Esophagus squamous epithelium (tissue), 5 donors: ENCODE measurements around the gene CAMTA1. TPM values are rescaled to one million over a fixed set of nuclear protein-coding genes. Genes with fewer than 3 reads are reported as not detected.
"Not testable (repeated sequence)": the region's sequence is repeated elsewhere in the genome, so short reads cannot be mapped to it uniquely, and the experiment has no call there.

ENCODE experiments used
- DNase-seq: peaks from one replicate; lab custom pipeline; 2025; lab: John Stamatoyannopoulos, UW
- H3K27ac ChIP-seq, 4 donors: fragments of 200-600 bp; sonication (generic); one replicate each; pipeline ENCODE4 v1.5.1; 2016 to 2019; ENCODE audit warnings: mild to moderate bottlenecking in 1 of 4
- H3K27me3 ChIP-seq, 4 donors: fragments of 200-600 bp; sonication (generic); 1 replicate in 3 of 4; 2 replicates in 1 of 4; pipeline versions ENCODE4 v1.5.1 to v1.6.0; 2017 to 2021; ENCODE audit warnings: antibody characterized with exemption in 1 of 4
- H3K36me3 ChIP-seq, 3 donors: fragments of 200-600 bp; sonication (generic); one replicate each; pipeline ENCODE4 v1.5.1; 2016 to 2019
- H3K4me1 ChIP-seq, 3 donors: fragments of 200-600 bp; sonication (generic); one replicate each; pipeline ENCODE4 v1.5.1; 2017 to 2019
- H3K4me3 ChIP-seq, 4 donors: fragments of 200-600 bp; sonication (generic); 1 replicate in 3 of 4; 2 replicates in 1 of 4; pipeline ENCODE4 v1.5.1; 2016 to 2019; ENCODE audit warnings: mild to moderate bottlenecking in 2 of 4, moderate library complexity in 1 of 4
- H3K9me3 ChIP-seq, 3 donors: fragments of 200-600 bp; sonication (generic); one replicate each; pipeline ENCODE4 v1.5.1; 2016 to 2019
- POLR2A ChIP-seq, 4 donors: fragments of 450-650 bp; IDR thresholded peaks; one replicate each; pipeline ENCODE4 v1.6.1; 2017; ENCODE audit warnings: antibody characterized with exemption in 4 of 4, mild to moderate bottlenecking in 4 of 4, moderate library complexity in 3 of 4
- WGBS, 2 donors: methylation state at CpG; one replicate each; pipeline ENCODE4 v1.1.5; 2018; 5-methylcytosine and 5-hydroxymethylcytosine counted together
- intact Hi-C: fragments of 100-400 bp; cut with DNase I; formaldehyde crosslinking; loops from one replicate; pipeline ENCODE4 v1.15.0; 2022
- total RNA-seq, 4 donors: library from RNA; depleted of rRNA; stranded (reverse); fragments of >200 nt; gene quantifications; one replicate each; pipeline ENCODE4 v1.1.0, GENCODE V29; 2016
- TF ChIP-seq, protein P1 (sequence below), 6 experiments: fragments of 450-650 bp in 4 of 6; fragments of 200-600 bp in 2 of 6; sonication (generic) in 2 of 6; IDR thresholded peaks; one replicate each; pipeline ENCODE4 v1.5.1; 2016 to 2019; ENCODE audit warnings: antibody characterized with exemption in 6 of 6, mild to moderate bottlenecking in 4 of 6, moderate library complexity in 4 of 6
- donor health status: DM: yes; HTN: yes; CAD: no.

Gene CAMTA1
- total RNA-seq, 4 donors from 2014 or later: 31.3 to 77.4 (median 45.9) TPM

DNA sequence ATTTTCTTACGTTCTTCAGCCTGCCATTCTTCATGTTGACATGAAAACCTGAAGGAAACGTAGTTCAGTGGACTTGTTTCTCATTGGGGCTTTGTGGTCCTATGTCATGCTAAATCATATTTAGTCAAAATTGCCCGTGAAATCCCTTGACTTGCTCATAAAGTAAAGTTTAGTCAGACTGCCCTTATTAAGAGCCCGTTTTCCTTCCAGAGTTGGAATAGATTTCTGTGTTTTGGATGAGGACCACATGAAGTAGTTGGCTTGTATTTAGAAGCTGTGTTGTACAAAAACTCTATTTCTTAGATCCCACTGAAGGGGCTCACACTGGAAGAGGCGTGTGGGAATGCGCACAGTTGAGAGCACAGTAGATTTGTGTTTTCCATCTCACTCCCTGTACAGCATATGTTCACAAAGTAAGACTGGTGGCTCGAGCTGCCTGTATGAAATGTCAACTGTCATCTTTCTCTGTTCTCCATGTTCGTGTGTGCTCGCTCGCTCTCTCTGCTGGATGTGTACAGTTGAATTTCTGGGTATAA is 42.4 kb downstream of the CAMTA1 start:
- TF ChIP-seq POLR2A (IDR thresholded peaks at IDR 0.05): no peak
- TF ChIP-seq, protein P1, sequence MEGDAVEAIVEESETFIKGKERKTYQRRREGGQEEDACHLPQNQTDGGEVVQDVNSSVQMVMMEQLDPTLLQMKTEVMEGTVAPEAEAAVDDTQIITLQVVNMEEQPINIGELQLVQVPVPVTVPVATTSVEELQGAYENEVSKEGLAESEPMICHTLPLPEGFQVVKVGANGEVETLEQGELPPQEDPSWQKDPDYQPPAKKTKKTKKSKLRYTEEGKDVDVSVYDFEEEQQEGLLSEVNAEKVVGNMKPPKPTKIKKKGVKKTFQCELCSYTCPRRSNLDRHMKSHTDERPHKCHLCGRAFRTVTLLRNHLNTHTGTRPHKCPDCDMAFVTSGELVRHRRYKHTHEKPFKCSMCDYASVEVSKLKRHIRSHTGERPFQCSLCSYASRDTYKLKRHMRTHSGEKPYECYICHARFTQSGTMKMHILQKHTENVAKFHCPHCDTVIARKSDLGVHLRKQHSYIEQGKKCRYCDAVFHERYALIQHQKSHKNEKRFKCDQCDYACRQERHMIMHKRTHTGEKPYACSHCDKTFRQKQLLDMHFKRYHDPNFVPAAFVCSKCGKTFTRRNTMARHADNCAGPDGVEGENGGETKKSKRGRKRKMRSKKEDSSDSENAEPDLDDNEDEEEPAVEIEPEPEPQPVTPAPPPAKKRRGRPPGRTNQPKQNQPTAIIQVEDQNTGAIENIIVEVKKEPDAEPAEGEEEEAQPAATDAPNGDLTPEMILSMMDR (IDR thresholded peaks at IDR 0.05): no peak
- peaks cover 0 to 32% (median 13%) of the 10 kb centered on the region in 3 donors for H3K4me1 ChIP-seq

DNA sequence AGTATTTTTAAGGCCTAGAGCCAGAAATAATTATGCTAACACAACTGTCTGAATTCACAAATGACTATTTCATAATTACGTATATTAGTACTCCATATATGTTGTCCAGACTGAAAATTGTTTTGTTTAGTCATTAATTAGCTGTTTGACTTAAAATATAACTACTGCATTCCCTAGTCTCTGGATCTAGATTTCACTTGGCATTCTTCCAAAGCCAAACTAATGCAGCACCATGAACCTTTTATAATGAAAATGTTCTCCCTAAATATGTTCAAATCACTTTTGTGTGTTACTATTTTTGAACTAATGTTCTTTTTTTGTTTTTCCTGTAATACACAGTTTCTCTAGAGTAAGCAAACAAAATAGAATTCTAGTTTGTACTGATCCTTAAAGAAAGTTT is 46.1 kb downstream of the CAMTA1 start:
- peaks cover 0 to 18% (median 8%) of the 10 kb centered on the region in 3 donors for H3K4me1 ChIP-seq
- no peak for DNase-seq
- TF ChIP-seq POLR2A (IDR thresholded peaks at IDR 0.05): no peak
- TF ChIP-seq, protein P1 (IDR thresholded peaks at IDR 0.05): no peak
- H3K27ac ChIP-seq: no peak overlapping the region
- no peaks in the 10 kb centered on the region for H3K9me3 ChIP-seq
- intact Hi-C loops: no loop called here
- no peak overlapping the region for H3K4me3 ChIP-seq
- 85 to 93% methylated on average over 1 of the region's 1 CpG for WGBS, 2 donors
- H3K27me3 ChIP-seq: no peaks in the 10 kb centered on the region
- H3K36me3 ChIP-seq: no peaks in the 10 kb centered on the region

More for the DNA sequence above, 42.4 kb downstream of the CAMTA1 start:
- Histone ChIP-seq H3K27ac (no peak overlapping the region), H3K36me3 (peaks cover 0 to 10% (median 0%) of the 10 kb centered on the region in 3 donors), H3K9me3 (no peaks in the 10 kb centered on the region), H3K27me3 (no peaks in the 10 kb centered on the region), H3K4me3 (no peak overlapping the region)
- intact Hi-C loops: no loop called here
- DNase-seq: no peak
- WGBS, 2 donors: 84 to 85% methylated on average over 10 of the region's 10 CpGs

DNA sequence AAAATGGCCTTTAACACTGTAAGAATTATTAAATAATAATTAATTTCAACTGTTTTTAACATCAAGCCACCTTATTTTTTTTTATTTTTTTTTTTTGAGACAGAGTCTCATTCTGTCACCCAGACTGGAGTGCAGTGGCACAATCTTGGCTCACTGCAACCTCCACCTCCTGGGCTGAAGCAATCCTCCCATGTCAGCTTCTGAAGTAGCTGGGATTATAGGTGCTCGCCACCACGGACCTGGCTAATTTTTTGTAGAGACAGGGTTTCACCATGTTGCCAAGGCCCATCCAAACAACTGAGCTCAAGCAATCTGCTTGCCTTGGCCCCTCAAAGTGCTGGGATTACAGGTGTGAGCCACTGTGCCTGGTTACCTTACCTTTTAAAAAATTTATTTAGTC is 46.8 kb downstream of the CAMTA1 start:
- H3K4me3 ChIP-seq, H3K36me3 ChIP-seq, intact Hi-C loops, H3K27ac ChIP-seq, DNase-seq, H3K9me3 ChIP-seq, H3K27me3 ChIP-seq: not testable (repeated sequence)
- WGBS, 2 donors: 46 to 78% methylated on average over 2 of the region's 2 CpGs
- peaks cover 0 to 18% (median 8%) of the 10 kb centered on the region in 3 donors for H3K4me1 ChIP-seq

DNA sequence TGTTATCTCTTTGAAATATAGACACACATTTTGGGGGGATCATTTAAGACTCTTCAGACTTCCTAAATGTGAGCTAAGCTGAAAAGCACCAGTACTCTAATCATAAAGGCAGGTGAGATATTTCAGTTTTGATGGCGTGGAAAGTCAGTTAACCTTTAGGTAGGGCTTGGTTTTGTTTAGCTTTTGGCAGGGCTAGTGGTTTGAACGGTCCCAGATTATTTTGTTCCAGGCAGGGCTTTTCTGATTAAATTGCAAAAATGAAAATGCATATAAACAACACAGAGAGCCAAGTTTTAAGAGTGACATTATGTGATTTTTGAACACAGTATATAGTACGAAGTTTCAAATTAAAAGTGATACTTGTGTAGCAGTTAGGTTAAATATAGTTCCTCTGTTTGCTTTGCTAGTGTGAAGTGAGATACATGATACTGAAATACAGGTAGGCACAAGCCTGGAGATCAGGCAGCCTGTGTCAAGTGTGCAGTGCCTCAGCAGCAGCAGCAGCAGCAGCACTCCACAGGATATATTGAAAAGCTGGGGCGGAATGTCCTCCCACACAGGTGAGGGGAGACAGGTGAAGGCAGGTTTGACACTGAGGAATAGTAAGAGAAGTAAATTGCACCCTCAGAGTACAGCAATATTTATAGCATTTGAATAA is 47.4 kb downstream of the CAMTA1 start:
- H3K9me3 ChIP-seq: no peaks in the 10 kb centered on the region
- no peaks in the 10 kb centered on the region for H3K36me3 ChIP-seq
- no peak overlapping the region for H3K27ac ChIP-seq
- DNase-seq: no peak
- WGBS, 2 donors: 50 to 56% methylated on average over 4 of the region's 4 CpGs
- intact Hi-C loops: no loop called here
- no peak overlapping the region for H3K4me3 ChIP-seq
- TF ChIP-seq POLR2A (IDR thresholded peaks at IDR 0.05): no peak
- TF ChIP-seq, protein P1 (IDR thresholded peaks at IDR 0.05): no peak
- no peaks in the 10 kb centered on the region for H3K27me3 ChIP-seq
- H3K4me1 ChIP-seq: peaks cover 0 to 18% (median 8%) of the 10 kb centered on the region in 3 donors

DNA sequence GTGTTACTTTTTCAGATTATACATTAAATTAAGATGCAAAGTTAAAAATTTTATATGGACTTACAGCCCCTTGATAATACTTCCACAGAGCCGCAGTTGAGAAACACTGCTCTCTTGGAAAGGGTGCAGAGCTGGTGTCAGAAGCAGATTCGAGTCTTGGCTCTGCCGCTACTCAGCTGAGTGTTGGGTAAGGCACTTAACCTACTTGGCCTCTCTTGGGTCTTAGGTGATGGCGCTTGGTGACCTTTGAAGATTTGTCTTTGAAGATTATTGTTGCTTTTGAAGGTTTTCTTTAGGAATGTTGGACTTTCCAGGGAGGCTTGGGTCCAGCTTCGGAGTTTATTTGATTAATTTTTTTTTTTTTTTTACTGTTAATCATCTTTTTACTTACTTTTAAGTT is 48.5 kb downstream of the CAMTA1 start:
- WGBS, 2 donors: 91 to 93% methylated on average over 4 to 5 of the region's 5 CpGs
- TF ChIP-seq POLR2A (IDR thresholded peaks at IDR 0.05): no peak
- TF ChIP-seq, protein P1 (IDR thresholded peaks at IDR 0.05): no peak
- H3K27me3 ChIP-seq: no peaks in the 10 kb centered on the region

More for the DNA sequence above, 48.5 kb downstream of the CAMTA1 start:
- H3K9me3 ChIP-seq: no peaks in the 10 kb centered on the region
- peaks cover 0 to 8% (median 0%) of the 10 kb centered on the region in 3 donors for H3K36me3 ChIP-seq
- intact Hi-C loops: no loop called here
- no peak overlapping the region for H3K4me3 ChIP-seq
- no peak overlapping the region for H3K27ac ChIP-seq
- no peak for DNase-seq
- H3K4me1 ChIP-seq: peaks cover 0 to 18% (median 8%) of the 10 kb centered on the region in 3 donors
